Stomach (tissue), 9 donors: ENCODE data around the gene ITGA1. TPM values are rescaled to one million over a fixed set of nuclear protein-coding genes. Genes with fewer than 3 reads are reported as not detected.
A peak's percentile ranks its signal among the peaks of the same experiment; 100 is the strongest.

ENCODE experiments used
- DNase-seq, 2 donors: peaks; one replicate each; pipeline versions ENCODE4 v3.0.0 to v3.0.0-alpha.2; 2013 to 2019
- H3K27ac ChIP-seq, 5 donors: fragments of 200-600 bp in 4 of 5; sonication (generic) in 4 of 5; one replicate each; pipeline ENCODE4 v1.5.1; 2013 to 2019; ENCODE audit warnings: mild to moderate bottlenecking in 1 of 5, moderate library complexity in 1 of 5
- H3K27me3 ChIP-seq, 3 donors: fragments of 200-600 bp; sonication (generic); one replicate each; pipeline ENCODE4 v1.5.1; 2017 to 2019; ENCODE audit warnings: mixed run types in 1 of 3
- H3K36me3 ChIP-seq, 4 donors: fragments of 200-600 bp; sonication (generic); 1 replicate in 3 of 4; 2 replicates in 1 of 4; pipeline ENCODE4 v1.5.1; 2016 to 2019
- H3K4me1 ChIP-seq, 4 donors: fragments of 200-600 bp; sonication (generic); one replicate each; pipeline ENCODE4 v1.5.1; 2016 to 2019
- H3K4me3 ChIP-seq, 4 donors: fragments of 200-600 bp; sonication (generic) in 3 of 4; one replicate each; pipeline ENCODE4 v1.5.1; 2016 to 2019; ENCODE audit warnings: mild to moderate bottlenecking in 1 of 4
- H3K9me3 ChIP-seq, 4 donors: fragments of 200-600 bp; sonication (generic); one replicate each; pipeline ENCODE4 v1.5.1; 2016 to 2019
- CTCF ChIP-seq, 7 experiments: fragments of 450-650 bp in 4 of 7; fragments of 200-600 bp in 3 of 7; sonication (generic) in 3 of 7; IDR thresholded peaks; one replicate each; pipeline ENCODE4 v1.5.1; 2016 to 2019; ENCODE audit warnings: antibody characterized with exemption in 7 of 7, control low read depth in 2 of 7, mild to moderate bottlenecking in 1 of 7
- EP300 ChIP-seq: sonication (generic); formaldehyde crosslinking; IDR thresholded peaks from one replicate; pipeline ENCODE4 v1.6.1; 2017; ENCODE audit warnings: antibody characterized with exemption
- POLR2A ChIP-seq, 4 donors: fragments of 450-650 bp; IDR thresholded peaks; one replicate each; pipeline ENCODE4 v1.6.1; 2016; ENCODE audit warnings: antibody characterized with exemption in 4 of 4, control low read depth in 2 of 4, mild to moderate bottlenecking in 1 of 4, moderate library complexity in 1 of 4
- POLR2AphosphoS5 ChIP-seq, 3 donors: sonication (generic); formaldehyde crosslinking; IDR thresholded peaks; one replicate each; pipeline ENCODE4 v1.6.1; 2016; ENCODE audit warnings: antibody characterized with exemption in 3 of 3
- WGBS, 5 donors: extraction: QIAGEN DNeasy Blood & Tissue Kit in 3 of 5; methylation state at CpG; one replicate each; pipeline versions ENCODE4 v1.1.5 to v1.1.7; 2013 to 2018; 5-methylcytosine and 5-hydroxymethylcytosine counted together
- intact Hi-C: fragments of 100-400 bp; cut with DNase I; formaldehyde crosslinking; loops from one replicate; pipeline ENCODE4 v1.15.1; 2023; ENCODE audit warnings: low total_unique reads
- polyA plus RNA-seq, 3 donors: library from polyadenylated mRNA; stranded (reverse); fragments of 200-250 nt; gene quantifications; one replicate each; pipeline ENCODE4 v1.2.3, GENCODE V29; 2013
- total RNA-seq, 5 donors: library from RNA; depleted of rRNA; stranded (reverse); fragments of >200 nt; gene quantifications; one replicate each; pipeline versions ENCODE4 v1.1.0 to v1.2.3, GENCODE V29; 2014 to 2016
- donor health status: healthy with polysubstance abuse.
- donor health status: Bipolar disorder and iron deficiency.
- donor health status: healthy.

Gene ITGA1
- total and polyA plus RNA-seq, 8 donors, result 2.7 to 507 (median 77.0) TPM

GRCh38 chr5:52948418-52949076 is 160.8 kb downstream of the ITGA1 start:
- intact Hi-C loops, result no loop called here
- peak overlapping the region in 3 of 5 donors; percentile 2 to 49 (median 36) for H3K27ac ChIP-seq

GRCh38 chr5:52950686-52951085 is 163.0 kb downstream of the ITGA1 start:
- H3K27me3 ChIP-seq, result no peaks in the 10 kb centered on the region
- H3K4me1 ChIP-seq, result peaks cover 0 to 39% (median 25%) of the 10 kb centered on the region in 4 donors
- H3K4me3 ChIP-seq, result no peak overlapping the region
- DNase-seq, result no peak
- 81 to 92% (median 86%) methylated on average over 3 of the region's 3 CpGs for WGBS, 5 donors
- intact Hi-C loops, result loop anchor here (5.0 kb wide), 1 partner anchor 147 kb away; no protein-coding TSS in a partner anchor
- H3K36me3 ChIP-seq, result peaks cover 0 to 33% (median 20%) of the 10 kb centered on the region in 4 donors
- H3K9me3 ChIP-seq, result no peaks in the 10 kb centered on the region
- TF ChIP-seq CTCF (IDR thresholded peaks at IDR 0.05) (no peak), POLR2AphosphoS5 (IDR thresholded peaks at IDR 0.05) (no peak)
- H3K27ac ChIP-seq, result no peak overlapping the region

More at GRCh38 chr5:52948418-52949076, 160.8 kb downstream of the ITGA1 start:
- peak; percentile 56 to 87 for DNase-seq
- Histone ChIP-seq H3K27me3 (no peaks in the 10 kb centered on the region), H3K9me3 (no peaks in the 10 kb centered on the region), H3K36me3 (peaks cover 0 to 29% (median 13%) of the 10 kb centered on the region in 4 donors), H3K4me1 (peaks cover 0 to 55% (median 29%) of the 10 kb centered on the region in 4 donors), H3K4me3 (no peak overlapping the region)
- WGBS, 5 donors, result 7 to 36% (median 24%) methylated on average over 1 of the region's 1 CpG
- TF ChIP-seq POLR2AphosphoS5 (IDR thresholded peaks at IDR 0.05) (peak in 1 of 3 donors; percentile 41), POLR2A (IDR thresholded peaks at IDR 0.05) (no peak), CTCF (IDR thresholded peaks at IDR 0.05) (peak in 5 of 7 experiments; percentile 73 to 87 (median 75)), EP300 (no peak)

GRCh38 chr5:52952483-52952882 is 164.8 kb downstream of the ITGA1 start:
- intact Hi-C loops, result loop anchor here (5.0 kb wide), 1 partner anchor 145 kb away; no protein-coding TSS in a partner anchor
- 96 to 100% (median 99%) methylated on average over 1 of the region's 1 CpG for WGBS, 5 donors
- TF ChIP-seq POLR2A (IDR thresholded peaks at IDR 0.05) (no peak), POLR2AphosphoS5 (IDR thresholded peaks at IDR 0.05) (no peak), CTCF (IDR thresholded peaks at IDR 0.05) (no peak), EP300 (no peak)
- Histone ChIP-seq H3K36me3 (peaks cover 4 to 41% (median 27%) of the 10 kb centered on the region in 4 donors), H3K4me1 (peaks cover 0 to 23% (median 11%) of the 10 kb centered on the region in 4 donors), H3K9me3 (no peaks in the 10 kb centered on the region), H3K4me3 (no peak overlapping the region), H3K27me3 (no peaks in the 10 kb centered on the region), H3K27ac (no peak overlapping the region)
- DNase-seq, result no peak

- WGBS, 5 donors, result 87 to 95% (median 92%) methylated on average over 4 of the region's 4 CpGs
- no peaks in the 10 kb centered on the region for H3K27me3 ChIP-seq
- intact Hi-C loops, result no loop called here
- H3K27ac ChIP-seq, result no peak overlapping the region
- no peak overlapping the region for H3K4me3 ChIP-seq
- peaks cover 0 to under 1% (median 0%) of the 10 kb centered on the region in 4 donors for H3K4me1 ChIP-seq
- no peaks in the 10 kb centered on the region for H3K9me3 ChIP-seq
- TF ChIP-seq POLR2A (IDR thresholded peaks at IDR 0.05) (no peak), CTCF (IDR thresholded peaks at IDR 0.05) (no peak), EP300 (no peak), POLR2AphosphoS5 (IDR thresholded peaks at IDR 0.05) (no peak)
- peaks cover 4 to 29% (median 21%) of the 10 kb centered on the region in 4 donors for H3K36me3 ChIP-seq
- DNase-seq, result no peak
Measured at GRCh38 chr5:52956014-52956413, 168.3 kb downstream of the ITGA1 start.
